ENCODE results near the gene CHD9. TPM values are rescaled to one million over a fixed set of nuclear protein-coding genes. Genes with fewer than 3 reads are reported as not detected.

CHD9 gene
- total and polyA plus RNA-seq, 4 donors = 6.2 to 46.6 (median 32.5) TPM

- Histone ChIP-seq H3K9ac (ENCODE audit: low read depth in 1 of 2, low read length in 2 of 2) (no peak overlapping the region), H3K27ac (ENCODE audit: low read depth in 1 of 2, low read length in 2 of 2) (no peak overlapping the region), H3K27me3 (ENCODE audit: control insufficient read depth in 4 of 4, insufficient read depth in 4 of 4, low read length in 3 of 4) (no peaks in the 10 kb centered on the region), H3K36me3 (ENCODE audit: control insufficient read depth in 4 of 4, insufficient read depth in 3 of 4, low read depth in 1 of 4, low read length in 3 of 4) (no peaks in the 10 kb centered on the region), H3K4me3 (ENCODE audit: low read depth in 1 of 3, low read length in 3 of 3) (no peak overlapping the region), H3K4me1 (ENCODE audit: control insufficient read depth in 4 of 4, insufficient read depth in 4 of 4, low read length in 3 of 4) (peaks cover 14 to 31% (median 24%) of the 10 kb centered on the region in 4 donors), H3K9me3 (ENCODE audit: control insufficient read depth in 4 of 4, low read length in 3 of 4) (no peaks in the 10 kb centered on the region)
- WGBS = 95% methylated on average over 3 of the region's 3 CpGs
- TF ChIP-seq GABPA (IDR thresholded peaks at IDR 0.05 in 1 of 2, conservative IDR thresholded peaks at IDR 0.05 in 1 of 2) (no peak), HNF4A (conservative IDR thresholded peaks at IDR 0.05) (no peak), HNF4G (IDR thresholded peaks at IDR 0.05) (no peak), RAD21 (IDR thresholded peaks at IDR 0.05) (no peak), JUND (IDR thresholded peaks at IDR 0.05) (no peak), ATF3 (IDR thresholded peaks at IDR 0.05) (no peak), RXRA (IDR thresholded peaks at IDR 0.05) (no peak), FOXA2 (IDR thresholded peaks at IDR 0.05) (no peak), EGR1 (IDR thresholded peaks at IDR 0.05; ENCODE audit: low read depth in 2 of 2) (no peak), CTCF (IDR thresholded peaks at IDR 0.05; ENCODE audit: low read depth, low read length, missing input control) (no peak), NR2F2 (IDR thresholded peaks at IDR 0.05) (no peak), REST (IDR thresholded peaks at IDR 0.05) (no peak), TAF1 (conservative IDR thresholded peaks at IDR 0.05) (no peak), YY1 (IDR thresholded peaks at IDR 0.05) (no peak), SP1 (IDR thresholded peaks at IDR 0.05) (no peak), MAX (IDR thresholded peaks at IDR 0.05) (no peak), ZBTB33 (IDR thresholded peaks at IDR 0.05) (no peak)
- DNase-seq (ENCODE audit: low spot score) = no peak
Measured at GRCh38 chr16:53081686-53082407, 27.1 kb downstream of the CHD9 start.

All from liver (tissue), 9 donors.